ENCODE measurements around the gene ADGRG6.

DNA sequence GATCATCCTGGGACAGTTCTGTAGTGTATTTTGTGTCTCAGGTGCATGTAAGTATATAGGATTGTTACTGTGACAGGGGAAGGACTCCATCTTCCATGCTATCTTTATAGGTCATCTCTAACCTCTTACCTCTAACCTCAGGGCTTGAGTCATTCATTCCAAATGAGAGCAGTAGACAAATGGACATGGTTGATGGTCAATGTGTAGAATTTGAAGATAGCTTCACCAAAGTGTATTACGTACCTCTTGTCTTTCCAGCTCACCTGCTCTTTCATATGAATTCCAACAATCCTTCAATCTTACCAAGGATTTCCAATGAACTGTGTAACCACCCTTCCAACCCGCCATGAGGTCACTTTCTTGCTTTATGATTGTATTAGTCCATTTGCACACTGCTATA is 8.7 kb upstream of the ADGRG6 start:
- TF ChIP-seq TEAD4 (IDR thresholded peaks at IDR 0.05; ENCODE audit: borderline replicate concordance, insufficient read depth) (no peak), RXRA (IDR thresholded peaks at IDR 0.05; ENCODE audit: borderline replicate concordance, low read depth) (no peak), CTCF (IDR thresholded peaks at IDR 0.05) (no peak), RFX5 (IDR thresholded peaks at IDR 0.05; ENCODE audit: low read length) (no peak), GATA2 (CRISPR knock-in tag; IDR thresholded peaks at IDR 0.05) (no peak), NFIC (IDR thresholded peaks at IDR 0.05; ENCODE audit: borderline replicate concordance) (no peak), SIN3A (IDR thresholded peaks at IDR 0.05; ENCODE audit: borderline replicate concordance, low read depth, low read length) (no peak), TAF1 (IDR thresholded peaks at IDR 0.05; ENCODE audit: borderline replicate concordance, low read depth, low read length) (no peak), ZBTB33 (IDR thresholded peaks at IDR 0.05; ENCODE audit: borderline replicate concordance, low read depth) (no peak), MXI1 (IDR thresholded peaks at IDR 0.05; ENCODE audit: low read depth, low read length) (no peak), REST (IDR thresholded peaks at IDR 0.05; ENCODE audit: low read depth, low read length) (no peak), POLR2AphosphoS5 (IDR thresholded peaks at IDR 0.05; ENCODE audit: low read depth, low read length) (no peak)
- TF ChIP-seq, protein P1, sequence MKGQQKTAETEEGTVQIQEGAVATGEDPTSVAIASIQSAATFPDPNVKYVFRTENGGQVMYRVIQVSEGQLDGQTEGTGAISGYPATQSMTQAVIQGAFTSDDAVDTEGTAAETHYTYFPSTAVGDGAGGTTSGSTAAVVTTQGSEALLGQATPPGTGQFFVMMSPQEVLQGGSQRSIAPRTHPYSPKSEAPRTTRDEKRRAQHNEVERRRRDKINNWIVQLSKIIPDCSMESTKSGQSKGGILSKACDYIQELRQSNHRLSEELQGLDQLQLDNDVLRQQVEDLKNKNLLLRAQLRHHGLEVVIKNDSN (IDR thresholded peaks at IDR 0.05; ENCODE audit: borderline replicate concordance, low read depth) = no peak
- TF ChIP-seq, protein P2, sequence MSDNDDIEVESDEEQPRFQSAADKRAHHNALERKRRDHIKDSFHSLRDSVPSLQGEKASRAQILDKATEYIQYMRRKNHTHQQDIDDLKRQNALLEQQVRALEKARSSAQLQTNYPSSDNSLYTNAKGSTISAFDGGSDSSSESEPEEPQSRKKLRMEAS (IDR thresholded peaks at IDR 0.05; ENCODE audit: low read depth) = no peak
